PC-9 (cell line): Measurements from ENCODE around the gene MANEAL. TPM values are rescaled to one million over a fixed set of nuclear protein-coding genes. Genes with fewer than 3 reads are reported as not detected.

ENCODE experiments used
- BruUV-seq: library from RNA; stranded (reverse); fragments of 400-500 nt; replicated peaks from 2 replicates; lab custom pipeline; 2021; lab: Mats Ljungman, UMichigan
- CTCF ChIA-PET: fragments of 300-600 bp; sonication (Branson Sonifier 250); formaldehyde crosslinking; loops from one replicate; lab custom pipeline; 2022; ENCODE audit warnings: antibody characterized with exemption; lab: Charles Lee
- POLR2A ChIA-PET: fragments of 300-600 bp; sonication (Branson Sonifier 250); formaldehyde crosslinking; loops from one replicate; lab custom pipeline; 2022; ENCODE audit warnings: antibody characterized with exemption; ENCODE audit not compliant: unreplicated experiment; lab: Charles Lee
- DNase-seq, 2 experiments: peaks; one replicate each; pipeline versions ENCODE4 v3.0.0 to v3.0.0-alpha.2; 2015 to 2022; ENCODE audit warnings: mixed read lengths in 1 of 2
- H2AFZ ChIP-seq: fragments of 200-600 bp; sonication (generic); 2 replicates; pipeline ENCODE4 v1.8.1; 2017; ENCODE audit warnings: antibody characterized with exemption
- H3F3A ChIP-seq: fragments of 200-600 bp; sonication (generic); 2 replicates; pipeline ENCODE4 v1.8.1; 2017; ENCODE audit warnings: antibody characterized with exemption, mild to moderate bottlenecking, low read depth; ENCODE audit not compliant: insufficient read depth
- H3K27ac ChIP-seq: fragments of 200-600 bp; sonication (generic); 2 replicates; pipeline ENCODE4 v1.6.1; 2016; ENCODE audit warnings: mixed run types
- H3K27me3 ChIP-seq: fragments of 200-600 bp; sonication (generic); 2 replicates; pipeline ENCODE4 v1.6.1; 2016; ENCODE audit warnings: low read depth, mixed run types; ENCODE audit not compliant: insufficient read depth
- H3K36me3 ChIP-seq: fragments of 200-600 bp; sonication (generic); 2 replicates; pipeline ENCODE4 v1.6.1; 2016; ENCODE audit warnings: low read depth, mixed run types
- H3K4me1 ChIP-seq: fragments of 200-600 bp; sonication (generic); replicated peaks from 2 replicates; pipeline ENCODE4 v1.6.1; 2016; ENCODE audit warnings: mixed run types; ENCODE audit not compliant: insufficient read depth
- H3K4me2 ChIP-seq: fragments of 200-600 bp; sonication (generic); 2 replicates; pipeline ENCODE4 v1.6.1; 2017; ENCODE audit warnings: mixed run types
- H3K4me3 ChIP-seq: fragments of 200-600 bp; sonication (generic); 2 replicates; pipeline ENCODE4 v1.6.1; 2016; ENCODE audit warnings: mixed run types
- H3K79me2 ChIP-seq: fragments of 200-600 bp; sonication (generic); 2 replicates; pipeline ENCODE4 v1.6.1; 2017; ENCODE audit warnings: low read depth, mixed run types
- H3K9me2 ChIP-seq: fragments of 200-600 bp; sonication (generic); 2 replicates; pipeline ENCODE4 v1.8.1; 2017; ENCODE audit warnings: mild to moderate bottlenecking; ENCODE audit not compliant: insufficient read depth
- H3K9me3 ChIP-seq: fragments of 200-600 bp; sonication (generic); 2 replicates; pipeline ENCODE4 v1.8.1; 2016; ENCODE audit warnings: low read depth; ENCODE audit not compliant: insufficient read depth
- H4K20me1 ChIP-seq: fragments of 200-600 bp; sonication (generic); 2 replicates; pipeline ENCODE4 v1.8.1; 2017; ENCODE audit not compliant: insufficient read depth
- CTCF ChIP-seq: fragments of 200-600 bp; sonication (generic); conservative IDR thresholded peaks from 2 replicates; pipeline ENCODE4 v1.6.1; 2017; ENCODE audit warnings: mixed run types, antibody characterized with exemption, mild to moderate bottlenecking, moderate library complexity
- EZH2 ChIP-seq: fragments of 200-600 bp; sonication (generic); IDR thresholded peaks from 2 replicates; pipeline ENCODE4 v1.8.0; 2017; ENCODE audit warnings: antibody characterized with exemption, low read depth
- intact Hi-C: fragments of 100-400 bp; cut with micrococcal nuclease; formaldehyde crosslinking; loops from one replicate; pipeline ENCODE4 v1.10.0; 2022; ENCODE audit not compliant: unreplicated experiment
- total RNA-seq: library from RNA; stranded (reverse); gene quantifications from 2 replicates; pipeline ENCODE4 v1.2.3, GENCODE V29; 2021

The MANEAL gene
- total RNA-seq, 1 experiment from 2014 or later: 11.3 TPM

GRCh38 chr1:37828410-37829074 is 34.9 kb downstream of the MANEAL start:
- no peaks in the 10 kb centered on the region for H3K79me2 ChIP-seq

DNA sequence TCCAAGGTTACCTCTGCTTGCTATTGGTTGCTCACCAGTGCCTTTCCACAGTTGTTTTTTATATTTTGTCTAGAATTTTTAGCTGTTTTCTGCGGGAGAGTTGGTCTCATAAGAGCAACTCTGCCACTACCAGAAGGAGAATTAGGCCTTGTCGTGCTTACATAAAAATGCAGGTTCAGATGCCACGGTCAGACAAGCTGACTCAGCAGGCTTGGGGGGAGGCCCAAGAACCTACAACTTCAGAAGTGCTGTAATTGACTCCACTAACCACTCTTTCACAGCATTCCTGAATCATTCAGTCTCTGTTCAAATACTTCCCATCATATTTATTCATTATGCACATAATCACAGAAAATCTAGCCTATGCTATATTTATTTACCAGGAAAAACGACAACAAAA is 37.5 kb downstream of the MANEAL start:
- TF ChIP-seq EZH2: no peak
- TF ChIP-seq CTCF: no peak
- no TSS peak for BruUV-seq
- intact Hi-C loops: no loop called here
- Histone ChIP-seq H3K27ac (no peak overlapping the region), H3K27me3 (no peaks in the 10 kb centered on the region), H3F3A (peaks cover 4% of the 10 kb centered on the region; the same call in 1 of the 2 replicates), H3K36me3 (peaks cover 26% of the 10 kb centered on the region; the same call in 1 of the 2 replicates), H4K20me1 (no peaks in the 10 kb centered on the region), H3K4me2 (no peak overlapping the region), H3K9me2 (no peaks in the 10 kb centered on the region), H3K9me3 (no peaks in the 10 kb centered on the region), H2AFZ (no peak overlapping the region), H3K4me1 (no peaks in the 10 kb centered on the region), H3K4me3 (no peak overlapping the region), H3K79me2 (no peaks in the 10 kb centered on the region)
- CTCF ChIA-PET: no interaction called here
- POLR2A ChIA-PET: no interaction called here
- no peak for DNase-seq

More at GRCh38 chr1:37828410-37829074, 34.9 kb downstream of the MANEAL start:
- Histone ChIP-seq H3K9me2 (no peaks in the 10 kb centered on the region), H4K20me1 (no peaks in the 10 kb centered on the region), H3K27ac (no peak overlapping the region), H2AFZ (no peak overlapping the region), H3K4me2 (no peak overlapping the region), H3K36me3 (peaks cover 22% of the 10 kb centered on the region), H3K27me3 (no peaks in the 10 kb centered on the region), H3K9me3 (no peaks in the 10 kb centered on the region), H3K4me1 (no peaks in the 10 kb centered on the region), H3K4me3 (no peak overlapping the region), H3F3A (peaks cover 4% of the 10 kb centered on the region; the same call in 1 of the 2 replicates)
- intact Hi-C loops: no loop called here
- DNase-seq: no peak
- no peak for TF ChIP-seq EZH2
- no peak for TF ChIP-seq CTCF
- ChIA-PET POLR2A (no interaction called here), CTCF (no interaction called here)
- BruUV-seq: no TSS peak

DNA sequence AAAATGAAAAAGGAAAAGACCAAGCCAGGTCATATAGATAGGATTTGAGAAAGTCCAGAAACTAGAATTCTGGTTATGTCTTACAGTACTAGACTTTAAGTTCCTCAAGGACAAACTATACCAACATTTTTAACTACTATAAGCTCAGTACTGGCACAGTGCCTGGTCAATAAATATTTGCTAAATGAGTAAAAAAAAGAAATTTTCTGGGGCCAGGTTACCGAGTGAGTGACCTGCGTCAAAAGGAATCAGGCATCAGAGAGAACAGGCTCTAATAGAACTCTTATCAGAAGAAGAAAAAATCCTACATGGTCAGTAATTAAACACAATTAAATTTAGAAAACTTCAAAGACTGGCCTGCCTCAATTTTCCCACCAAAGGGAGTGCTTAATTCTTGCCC is 38.2 kb downstream of the MANEAL start:
- Histone ChIP-seq H3K9me3 (no peaks in the 10 kb centered on the region), H3K4me2 (no peak overlapping the region), H3K4me3 (no peak overlapping the region), H3K79me2 (no peaks in the 10 kb centered on the region), H3K4me1 (no peaks in the 10 kb centered on the region), H2AFZ (no peak overlapping the region), H3K36me3 (peaks cover 26% of the 10 kb centered on the region; the same call in 1 of the 2 replicates), H3K27ac (no peak overlapping the region), H3K9me2 (no peaks in the 10 kb centered on the region), H4K20me1 (no peaks in the 10 kb centered on the region), H3K27me3 (no peaks in the 10 kb centered on the region), H3F3A (peaks cover 4% of the 10 kb centered on the region; the same call in 1 of the 2 replicates)
- POLR2A ChIA-PET: interaction anchor here (0.5 kb wide), 1 partner anchor 1153 kb away, joined by 9 read pairs; no protein-coding TSS in a partner anchor
- intact Hi-C loops: no loop called here
- CTCF ChIA-PET: interaction anchor here (0.6 kb wide), 1 partner anchor 87 kb away, joined by 3 read pairs; no protein-coding TSS in a partner anchor
- DNase-seq: no peak
- TF ChIP-seq EZH2: no peak
- TF ChIP-seq CTCF: no peak
- BruUV-seq: no TSS peak
